Gastroesophageal sphincter (tissue), 4 donors: ENCODE results near the gene NME8. TPM values are rescaled to one million over a fixed set of nuclear protein-coding genes. Genes with fewer than 3 reads are reported as not detected.
"Not testable (repeated sequence)": the region's sequence is repeated elsewhere in the genome, so short reads cannot be mapped to it uniquely, and the experiment has no call there.

Experiments used
- ATAC-seq: fragments of 150-250 bp; one replicate; pipeline ENCODE4 v1.9.1; 2016; ENCODE audit warnings: mild to moderate bottlenecking, moderate library complexity
- H3K27ac ChIP-seq, 4 donors: fragments of 200-600 bp; sonication (generic) in 3 of 4; 1 replicate in 3 of 4; 2 replicates in 1 of 4; pipeline ENCODE4 v1.5.1; 2016 to 2019
- H3K27me3 ChIP-seq: fragments of 200-600 bp; sonication (generic); one replicate; pipeline ENCODE4 v1.5.1; 2019
- H3K36me3 ChIP-seq, 2 donors: fragments of 200-600 bp; sonication (generic); one replicate each; pipeline ENCODE4 v1.5.1; 2019; ENCODE audit warnings: control low read depth in 1 of 2
- H3K4me1 ChIP-seq, 3 donors: fragments of 200-600 bp; sonication (generic); 1 replicate in 2 of 3; 2 replicates in 1 of 3; pipeline ENCODE4 v1.5.1; 2016 to 2019; ENCODE audit warnings: control low read depth in 2 of 3
- H3K4me3 ChIP-seq, 2 donors: fragments of 200-600 bp; sonication (generic); one replicate each; pipeline ENCODE4 v1.5.1; 2019; ENCODE audit warnings: mild to moderate bottlenecking in 1 of 2, moderate library complexity in 1 of 2
- H3K9me3 ChIP-seq, 3 donors: fragments of 200-600 bp; sonication (generic); one replicate each; pipeline ENCODE4 v1.5.1; 2017 to 2019; ENCODE audit warnings: control low read depth in 2 of 3
- CTCF ChIP-seq, 4 experiments: fragments of 200-600 bp in 2 of 4; fragments of 450-650 bp in 2 of 4; sonication (generic) in 1 of 4; IDR thresholded peaks; one replicate each; pipeline ENCODE4 v1.5.1; 2017 to 2019; ENCODE audit warnings: antibody characterized with exemption in 4 of 4, mild to moderate bottlenecking in 2 of 4, moderate library complexity in 2 of 4
- EP300 ChIP-seq: sonication (generic); formaldehyde crosslinking; IDR thresholded peaks from one replicate; pipeline ENCODE4 v1.6.1; 2017; ENCODE audit warnings: antibody characterized with exemption, mild to moderate bottlenecking
- POLR2A ChIP-seq, 2 donors: fragments of 450-650 bp; IDR thresholded peaks; one replicate each; pipeline ENCODE4 v1.6.1; 2017; ENCODE audit warnings: antibody characterized with exemption in 2 of 2, mild to moderate bottlenecking in 2 of 2, moderate library complexity in 1 of 2
- POLR2AphosphoS5 ChIP-seq: sonication (generic); formaldehyde crosslinking; IDR thresholded peaks from one replicate; pipeline ENCODE4 v1.6.1; 2017; ENCODE audit warnings: antibody characterized with exemption
- WGBS, 2 donors: methylation state at CpG; one replicate each; pipeline ENCODE4 v1.1.5; 2018; ENCODE audit warnings: low coverage in 1 of 2; 5-methylcytosine and 5-hydroxymethylcytosine counted together
- total RNA-seq, 4 donors: library from RNA; depleted of rRNA; stranded (reverse); fragments of >200 nt; gene quantifications; one replicate each; pipeline ENCODE4 v1.1.0, GENCODE V29; 2016

The NME8 gene, protein sequence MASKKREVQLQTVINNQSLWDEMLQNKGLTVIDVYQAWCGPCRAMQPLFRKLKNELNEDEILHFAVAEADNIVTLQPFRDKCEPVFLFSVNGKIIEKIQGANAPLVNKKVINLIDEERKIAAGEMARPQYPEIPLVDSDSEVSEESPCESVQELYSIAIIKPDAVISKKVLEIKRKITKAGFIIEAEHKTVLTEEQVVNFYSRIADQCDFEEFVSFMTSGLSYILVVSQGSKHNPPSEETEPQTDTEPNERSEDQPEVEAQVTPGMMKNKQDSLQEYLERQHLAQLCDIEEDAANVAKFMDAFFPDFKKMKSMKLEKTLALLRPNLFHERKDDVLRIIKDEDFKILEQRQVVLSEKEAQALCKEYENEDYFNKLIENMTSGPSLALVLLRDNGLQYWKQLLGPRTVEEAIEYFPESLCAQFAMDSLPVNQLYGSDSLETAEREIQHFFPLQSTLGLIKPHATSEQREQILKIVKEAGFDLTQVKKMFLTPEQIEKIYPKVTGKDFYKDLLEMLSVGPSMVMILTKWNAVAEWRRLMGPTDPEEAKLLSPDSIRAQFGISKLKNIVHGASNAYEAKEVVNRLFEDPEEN
- total RNA-seq: 1 to 10 TPM in 1 of 4 donors, not detected in 3; 2.8 TPM

- no peaks in the 10 kb centered on the region for H3K36me3 ChIP-seq
- H3K9me3 ChIP-seq: no peaks in the 10 kb centered on the region
- TF ChIP-seq POLR2AphosphoS5: no peak
- TF ChIP-seq POLR2A (IDR thresholded peaks at IDR 0.05): no peak
- no peak for TF ChIP-seq CTCF (IDR thresholded peaks at IDR 0.05)
- TF ChIP-seq EP300: no peak
- no peak within 1 kb of the TSS for H3K4me3 ChIP-seq
- 75 to 83% methylated on average over 6 to 7 of the region's 7 CpGs for WGBS, 2 donors
- ATAC-seq: no peak
- H3K27ac ChIP-seq: no peak within 1 kb of the TSS
- no peaks in the 10 kb centered on the region for H3K4me1 ChIP-seq
- H3K27me3 ChIP-seq: peaks cover 4% of the 10 kb centered on the region
Observed at GRCh38 chr7:37848297-37848696, at the start of gene NME8. Gene NME8, plus strand, starts transcription at chr7:37848597. Its CDS starts 1,670 bp downstream, at chr7:37850267.

- no peak overlapping the region for H3K27ac ChIP-seq
- 63 to 73% methylated on average over 1 to 2 of the region's 2 CpGs for WGBS, 2 donors
- H3K36me3 ChIP-seq: no peaks in the 10 kb centered on the region
- no peaks in the 10 kb centered on the region for H3K4me1 ChIP-seq
- TF ChIP-seq POLR2AphosphoS5: no peak
- TF ChIP-seq POLR2A (IDR thresholded peaks at IDR 0.05): no peak
- no peak for TF ChIP-seq EP300
- TF ChIP-seq CTCF (IDR thresholded peaks at IDR 0.05): no peak
- peaks cover 6% of the 10 kb centered on the region for H3K27me3 ChIP-seq
- H3K9me3 ChIP-seq: peaks cover 0 to 12% (median 0%) of the 10 kb centered on the region in 3 donors
- H3K4me3 ChIP-seq: no peak overlapping the region
- no peak for ATAC-seq
Observed at GRCh38 chr7:37806152-37806551, 42.2 kb upstream of the NME8 start.

DNA sequence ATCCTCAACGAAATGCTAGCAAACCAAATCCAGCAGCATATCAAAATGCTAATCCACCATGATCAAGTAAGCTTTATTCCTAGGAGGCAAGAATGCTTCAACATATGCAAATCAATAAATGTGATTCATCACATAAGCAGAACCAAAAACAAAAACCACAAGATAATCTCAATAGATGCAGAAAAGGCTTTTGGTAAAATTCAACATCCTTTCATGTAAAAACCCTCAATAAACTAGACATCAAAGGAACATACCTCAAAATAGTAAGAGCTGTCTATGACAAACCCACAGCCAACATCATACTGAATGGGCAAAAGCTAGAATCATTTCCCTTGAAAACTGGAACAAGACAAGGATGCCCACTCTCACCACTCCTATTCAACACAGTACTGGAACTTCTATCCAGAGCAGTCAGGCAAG, 36.2 kb upstream of the NME8 start:
- not testable (repeated sequence) for H3K4me1 ChIP-seq, H3K36me3 ChIP-seq, H3K4me3 ChIP-seq, H3K27me3 ChIP-seq, H3K27ac ChIP-seq, H3K9me3 ChIP-seq, ATAC-seq
- 46% methylated on average over 1 of the region's 1 CpG; no CpG with 5 or more reads in 1 of the 2 donors for WGBS, 2 donors

DNA sequence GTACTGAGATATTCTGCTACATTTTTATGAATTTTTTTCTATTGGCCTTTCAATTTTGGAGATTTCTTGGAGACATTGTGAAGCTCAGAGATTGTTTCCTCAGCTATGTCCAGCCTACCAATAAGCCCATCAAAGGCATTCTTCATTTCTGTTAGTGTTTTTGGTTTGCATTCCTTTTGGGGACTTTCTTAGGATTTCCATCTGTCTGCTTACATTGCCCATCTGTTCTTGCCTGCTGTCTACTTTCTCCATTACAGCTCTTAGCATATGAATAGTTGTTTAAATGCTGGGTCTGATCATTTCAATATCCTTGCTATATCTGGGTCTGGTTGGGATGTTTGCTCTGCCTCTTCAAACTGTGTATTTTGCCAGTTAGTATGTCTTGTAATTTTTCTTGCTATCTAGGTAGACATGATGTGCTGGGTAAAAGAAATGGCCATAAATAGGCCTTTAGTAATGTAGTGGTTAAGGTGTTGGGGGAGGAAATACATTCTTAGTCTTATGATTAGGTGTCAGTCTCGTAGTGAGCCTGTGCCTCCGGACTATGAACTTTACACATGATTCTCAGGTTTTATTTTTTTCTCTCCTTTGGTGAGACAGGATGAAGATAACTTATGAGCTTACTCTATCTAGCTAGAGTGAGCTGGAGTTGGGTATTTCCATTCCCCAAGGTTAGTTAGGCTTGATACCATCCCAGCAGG, 32.6 kb upstream of the NME8 start:
- Histone ChIP-seq H3K27ac (no peak overlapping the region), H3K9me3 (peaks cover 0 to 17% (median 0%) of the 10 kb centered on the region in 3 donors), H3K4me3 (no peak overlapping the region), H3K27me3 (no peaks in the 10 kb centered on the region), H3K4me1 (no peaks in the 10 kb centered on the region), H3K36me3 (no peaks in the 10 kb centered on the region)
- no peak for ATAC-seq
- no peak for TF ChIP-seq EP300
- 60 to 66% methylated on average over 2 of the region's 2 CpGs for WGBS, 2 donors

DNA sequence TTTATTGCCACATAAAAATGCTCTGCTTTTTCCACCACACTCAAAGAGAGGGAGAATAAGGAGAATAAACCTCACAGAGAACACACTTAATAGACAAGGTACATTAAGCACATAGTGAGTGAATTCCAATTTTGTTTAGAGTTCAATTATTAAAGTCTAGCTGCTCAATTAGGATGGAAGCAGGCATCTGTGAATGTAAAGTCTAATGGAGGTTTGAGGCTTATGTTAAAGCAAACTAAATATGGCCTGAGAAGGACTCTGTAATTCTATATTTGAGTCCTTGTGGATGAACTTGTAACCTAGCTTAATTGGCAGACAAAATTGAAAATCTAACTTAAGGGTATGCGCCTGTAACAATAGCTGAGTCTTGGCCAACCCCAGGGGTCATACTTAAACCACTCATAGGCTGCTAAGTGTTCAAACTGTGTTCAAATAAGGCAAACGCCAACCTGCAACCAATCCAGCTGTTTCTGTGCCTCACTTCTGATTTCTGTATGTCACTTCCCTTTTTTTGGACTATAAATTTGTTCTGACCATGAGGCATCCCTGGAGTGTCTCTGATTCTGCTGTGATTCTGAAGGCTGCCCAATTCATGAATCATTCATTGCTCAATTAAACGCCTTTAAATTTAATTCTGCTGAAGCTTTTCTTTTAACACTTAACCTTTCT, 31.3 kb upstream of the NME8 start:
- ATAC-seq: no peak
- H3K27me3 ChIP-seq: no peaks in the 10 kb centered on the region
- 65 to 72% methylated on average over 2 to 3 of the region's 3 CpGs for WGBS, 2 donors
- no peak overlapping the region for H3K4me3 ChIP-seq
- TF ChIP-seq POLR2AphosphoS5 (no peak), POLR2A (IDR thresholded peaks at IDR 0.05) (no peak), EP300 (no peak), CTCF (IDR thresholded peaks at IDR 0.05) (no peak)
- no peaks in the 10 kb centered on the region for H3K4me1 ChIP-seq
- H3K36me3 ChIP-seq: no peaks in the 10 kb centered on the region
- no peak overlapping the region for H3K27ac ChIP-seq
- H3K9me3 ChIP-seq: peaks cover 0 to 26% (median 0%) of the 10 kb centered on the region in 3 donors
